GM20431 (cell line): Measurements from ENCODE around the gene PCCA.

ENCODE experiments used
- in situ Hi-C: fragments of 300-500 bp; cut with MseI, MboI; formaldehyde crosslinking; loops from one replicate; pipeline ENCODE4 v1.15.0; 2020; ENCODE audit warnings: low sequenced_read_pairs; ENCODE audit not compliant: unreplicated experiment

The PCCA gene

DNA sequence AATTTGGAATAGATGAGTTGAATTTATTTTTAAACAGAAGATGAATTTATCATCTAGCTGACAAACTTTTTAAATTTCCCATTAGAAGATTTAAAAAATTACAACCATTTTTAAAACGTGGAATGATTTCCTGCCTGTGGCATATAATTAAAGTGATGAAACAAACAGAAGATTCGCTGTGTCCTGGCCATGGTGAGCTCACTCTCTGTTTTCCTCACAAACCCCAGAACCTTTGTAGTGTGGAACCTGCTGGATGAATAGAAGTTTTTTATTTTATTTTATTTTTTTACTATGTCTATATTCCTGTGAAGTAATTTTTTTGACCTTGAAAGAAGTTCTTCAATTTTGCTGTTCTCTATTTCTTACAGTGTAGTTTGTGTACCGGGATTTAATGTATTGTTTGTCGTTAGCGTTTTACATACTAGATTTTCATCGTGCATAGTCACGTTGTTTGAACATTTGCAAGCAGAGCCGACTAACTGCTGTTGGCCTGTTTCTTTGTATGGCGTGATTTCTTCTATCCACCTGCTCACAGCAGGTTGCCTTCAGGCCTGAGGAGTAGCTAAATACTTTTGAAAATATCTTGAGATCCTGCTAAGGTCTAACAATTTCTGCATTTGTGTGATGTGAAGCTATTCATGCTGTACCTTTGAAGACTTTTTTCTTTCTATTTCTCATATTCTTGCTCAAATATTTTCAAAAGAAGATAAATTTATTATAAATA lies 350.5 kb downstream of the PCCA start:
- in situ Hi-C loops, result no loop called here

DNA sequence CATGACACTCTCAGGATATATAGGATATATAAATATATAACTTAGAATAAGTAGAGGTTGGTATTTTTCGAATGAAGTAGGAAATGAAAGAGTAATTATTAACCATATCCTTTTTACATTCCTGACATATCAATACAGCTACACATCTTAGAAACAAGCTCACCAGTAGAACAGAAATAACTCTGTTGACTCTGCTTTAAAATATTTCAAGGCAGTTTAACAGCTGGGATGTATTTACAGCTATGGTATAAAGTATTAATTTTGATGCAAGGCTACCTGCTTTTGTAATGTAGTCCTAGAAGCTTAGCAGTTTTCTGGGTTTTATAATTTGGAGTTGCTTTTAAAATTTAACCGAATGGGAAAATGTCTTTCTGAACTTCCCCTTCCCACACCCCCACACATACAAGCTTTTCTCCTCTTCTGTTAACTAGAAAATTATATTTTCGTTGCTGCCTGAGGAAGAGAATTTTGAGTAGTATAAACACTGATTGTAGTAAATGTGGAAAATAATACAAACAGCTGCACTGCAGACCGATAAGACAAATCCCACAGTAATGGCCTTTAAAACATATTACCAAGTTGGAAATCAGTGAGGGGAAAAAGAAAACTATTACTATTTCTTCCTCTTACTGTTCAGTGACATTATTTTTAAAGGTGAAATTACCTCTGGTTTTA lies 352.0 kb downstream of the PCCA start:
- in situ Hi-C loops, result no loop called here

DNA sequence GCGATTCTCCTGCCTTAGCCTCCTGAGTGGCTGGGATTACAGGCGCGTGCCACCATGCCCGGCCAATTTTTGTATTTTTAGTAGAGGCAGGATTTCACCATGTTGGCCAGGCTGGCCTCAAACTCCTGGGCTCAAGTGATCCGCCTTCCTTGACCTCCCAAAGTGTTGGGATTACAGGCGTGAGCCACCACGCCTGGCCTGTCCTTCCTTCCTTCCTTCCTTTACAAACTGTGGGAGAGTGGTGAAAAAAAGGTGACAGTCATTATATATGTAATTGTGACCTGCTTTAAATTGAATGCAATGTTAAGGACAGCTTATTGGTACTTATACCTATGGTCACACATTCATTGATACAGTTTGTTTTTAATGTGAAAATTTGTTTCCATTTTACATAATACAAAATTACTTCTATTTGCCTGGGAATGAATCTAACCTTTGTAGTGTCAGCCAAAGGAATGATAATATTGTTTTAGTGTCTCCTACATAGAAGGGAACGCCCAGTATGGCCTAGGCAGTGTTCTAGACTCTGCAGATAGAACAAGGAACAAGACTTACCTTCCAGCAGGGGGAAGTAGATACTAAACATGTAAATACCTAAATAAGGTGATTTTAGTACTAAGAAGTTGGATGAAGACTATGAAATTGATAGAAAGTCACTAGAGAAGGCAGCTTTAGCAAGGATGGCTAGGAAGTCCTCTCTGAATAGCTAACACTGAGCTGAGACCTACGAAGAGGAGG lies 353.4 kb downstream of the PCCA start:
- in situ Hi-C loops, result no loop called here

DNA sequence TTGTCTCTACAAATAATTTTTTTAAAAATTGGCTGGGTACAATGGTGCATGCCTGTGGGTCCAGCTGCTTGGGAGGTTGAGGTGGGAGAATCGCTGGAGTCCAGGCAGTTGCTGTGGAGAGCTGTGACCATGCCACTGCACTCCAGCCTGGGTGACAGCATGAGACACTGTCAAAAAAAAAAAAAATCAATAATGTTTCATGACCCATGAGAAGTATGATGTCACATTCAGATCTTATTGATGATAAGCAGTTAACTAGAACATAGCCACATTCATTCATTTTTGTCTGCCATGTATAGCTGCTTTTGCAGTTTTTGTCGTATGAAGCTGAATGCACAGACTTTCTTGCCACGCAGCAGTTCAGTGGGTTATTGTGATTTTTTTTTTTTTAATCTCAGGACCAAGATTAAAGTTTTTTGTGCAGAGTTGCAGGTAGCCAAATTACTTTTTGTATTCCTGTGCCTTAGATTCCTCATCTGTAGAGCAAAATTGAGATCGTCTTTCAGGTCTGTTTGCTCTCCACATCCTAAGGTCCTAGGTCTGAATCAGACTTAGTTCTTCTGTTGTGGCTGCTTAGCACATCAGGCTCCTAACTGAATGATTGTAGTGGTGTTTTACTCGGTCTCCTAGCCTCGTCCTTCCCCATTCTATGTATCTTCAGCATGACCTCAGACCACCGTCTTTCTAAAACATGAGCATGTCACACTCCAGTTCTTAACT lies 354.5 kb downstream of the PCCA start:
- in situ Hi-C loops, result no loop called here

DNA sequence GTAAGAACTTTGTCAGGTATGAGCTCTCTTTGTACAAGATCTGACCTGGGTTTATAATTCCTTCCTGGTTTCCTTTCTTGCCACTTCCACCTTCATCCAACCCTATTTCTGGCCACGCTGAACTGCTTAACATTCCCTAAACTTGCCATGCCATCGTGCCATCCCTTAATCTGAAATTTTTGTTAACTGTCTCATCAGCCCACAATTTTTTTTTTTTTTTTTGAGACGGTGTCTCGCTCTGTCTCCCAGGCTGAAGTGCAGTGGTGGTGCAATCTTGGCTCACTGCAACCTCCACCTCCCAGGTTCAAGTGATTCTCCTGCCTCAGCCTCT lies 355.1 kb downstream of the PCCA start:
- in situ Hi-C loops, result no loop called here

DNA sequence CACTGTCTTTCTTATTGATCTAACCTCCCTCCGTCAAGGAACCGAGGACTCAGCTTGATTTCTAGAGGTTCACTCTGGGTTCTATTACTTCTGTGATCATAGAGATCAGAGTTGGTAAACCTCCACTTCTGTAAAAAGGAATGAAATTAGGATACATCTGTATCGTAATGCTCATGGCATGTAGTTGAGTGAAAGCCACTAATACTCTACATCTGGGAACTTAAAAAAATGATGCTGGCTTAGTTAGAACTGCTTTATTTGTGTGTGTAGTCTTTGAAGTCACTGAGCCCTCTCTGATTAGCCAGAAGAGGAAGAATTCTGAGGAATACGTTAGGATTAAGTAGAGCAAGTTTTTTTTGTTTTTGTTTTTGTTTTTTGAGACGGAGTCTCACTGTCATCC lies 358.9 kb downstream of the PCCA start:
- in situ Hi-C loops, result no loop called here

DNA sequence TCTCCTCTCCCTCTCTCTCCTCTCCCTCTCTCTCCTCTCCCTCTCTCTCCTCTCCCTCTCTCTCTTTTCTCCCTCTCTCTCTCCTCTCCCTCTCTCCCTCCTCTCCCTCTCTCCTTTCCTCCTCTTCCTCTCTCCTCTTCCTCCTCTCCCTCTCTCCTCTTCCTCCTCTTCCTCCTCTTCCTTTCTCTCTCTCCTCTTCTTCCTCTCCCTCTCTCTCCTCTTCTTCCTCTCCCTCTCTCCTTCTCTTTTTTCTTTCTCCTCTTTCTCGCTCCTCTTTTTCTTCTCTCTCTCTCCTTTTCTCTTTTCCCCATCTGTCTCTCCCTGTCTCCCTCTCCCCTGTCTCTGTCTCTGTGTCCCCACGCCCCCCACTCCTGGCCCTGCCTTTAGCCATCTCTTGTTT lies 363.0 kb downstream of the PCCA start:
- in situ Hi-C loops, result no loop called here

DNA sequence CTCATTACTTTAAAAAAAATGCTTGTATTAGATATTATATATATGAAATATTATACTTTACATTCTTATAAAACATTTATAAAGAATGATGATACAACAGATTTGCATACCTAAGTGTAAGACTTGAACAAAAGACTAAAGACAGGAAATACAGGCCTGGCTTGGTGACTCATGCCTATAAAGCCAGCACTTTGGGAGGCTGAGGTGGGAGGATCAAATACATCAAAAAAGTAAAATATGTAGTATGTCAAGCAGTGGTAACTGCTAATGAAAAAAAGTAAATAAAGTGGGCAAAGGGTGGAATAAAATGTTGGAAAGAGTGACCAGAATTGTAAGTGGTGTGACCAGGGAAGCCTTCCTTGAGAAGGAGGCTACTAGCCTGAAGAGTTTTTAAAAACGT lies 366.0 kb downstream of the PCCA start:
- in situ Hi-C loops, result no loop called here

DNA sequence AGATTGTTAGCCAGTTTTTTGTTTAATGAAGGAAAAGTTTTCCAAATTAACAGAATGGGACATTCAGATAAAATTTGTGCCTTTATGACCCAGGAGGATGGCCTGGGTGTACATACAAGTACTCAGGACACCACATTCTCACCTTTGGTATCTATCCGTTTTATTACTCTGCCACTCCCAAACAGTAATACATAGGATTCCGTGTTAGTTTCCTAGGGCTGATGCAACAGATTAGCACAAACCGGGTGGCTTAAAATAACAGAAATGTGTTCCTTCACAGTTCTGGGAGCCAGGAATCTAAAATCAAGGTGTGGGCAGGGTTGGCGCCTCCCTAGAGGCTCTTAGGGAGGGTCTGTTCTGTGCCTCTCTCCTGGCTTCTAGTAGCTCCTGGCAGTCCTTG lies 369.8 kb downstream of the PCCA start:
- in situ Hi-C loops, result no loop called here

DNA sequence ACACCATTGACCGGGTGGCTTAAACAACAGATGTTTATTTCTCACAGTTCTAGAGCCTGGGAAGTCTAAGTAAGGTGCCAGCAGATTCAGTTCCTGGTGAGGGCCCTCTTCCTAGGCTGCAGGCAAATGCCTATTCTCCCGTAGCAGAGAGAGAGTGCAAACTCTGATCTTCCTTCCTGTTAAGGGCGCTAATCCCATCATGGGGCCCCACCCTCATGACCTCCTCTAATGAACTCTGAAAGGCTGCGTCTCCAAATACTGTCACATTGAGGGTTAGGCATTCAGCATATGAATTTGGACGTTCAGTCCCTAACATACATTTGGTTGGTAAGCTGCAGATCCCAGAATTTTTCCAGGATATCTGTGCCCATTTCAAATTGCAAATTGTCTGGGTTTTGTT lies 370.9 kb downstream of the PCCA start:
- in situ Hi-C loops, result no loop called here

DNA sequence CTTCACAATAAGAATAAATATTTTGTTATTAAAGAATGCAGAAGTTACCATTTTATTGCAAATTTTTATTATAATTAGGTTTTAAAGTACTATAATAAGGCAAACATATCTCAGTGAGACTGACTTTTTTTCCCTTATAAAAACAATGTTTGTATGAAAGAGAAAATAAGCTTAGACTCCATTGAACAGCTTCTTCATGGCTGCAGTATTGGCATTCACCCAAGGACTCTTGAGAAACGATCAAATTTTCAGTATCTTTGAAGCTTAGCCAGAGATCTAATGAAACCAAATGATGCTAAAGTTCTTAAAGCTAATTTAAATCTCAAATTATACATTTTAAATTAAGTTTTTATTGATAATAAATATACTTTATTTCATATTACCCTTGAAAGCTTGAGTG lies 371.4 kb downstream of the PCCA start:
- in situ Hi-C loops, result no loop called here

DNA sequence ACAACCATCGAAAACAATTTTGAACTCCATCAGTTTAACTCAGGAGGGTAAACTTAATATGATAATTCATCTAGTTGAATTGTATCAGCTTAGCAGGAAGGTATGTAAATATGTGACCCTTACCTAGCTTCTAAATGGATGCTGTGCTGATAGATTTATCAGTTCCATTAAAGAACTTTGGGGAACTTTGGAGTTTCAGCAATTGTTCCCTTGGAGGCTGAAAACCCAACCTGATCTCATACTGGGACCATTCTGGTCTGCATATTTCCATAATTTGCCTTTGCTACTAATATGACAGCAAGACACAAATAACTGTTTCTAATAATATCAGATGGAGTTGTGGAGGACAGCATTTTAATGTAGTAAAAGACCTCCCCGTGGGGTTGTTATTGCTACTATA lies 371.9 kb downstream of the PCCA start:
- in situ Hi-C loops, result no loop called here

DNA sequence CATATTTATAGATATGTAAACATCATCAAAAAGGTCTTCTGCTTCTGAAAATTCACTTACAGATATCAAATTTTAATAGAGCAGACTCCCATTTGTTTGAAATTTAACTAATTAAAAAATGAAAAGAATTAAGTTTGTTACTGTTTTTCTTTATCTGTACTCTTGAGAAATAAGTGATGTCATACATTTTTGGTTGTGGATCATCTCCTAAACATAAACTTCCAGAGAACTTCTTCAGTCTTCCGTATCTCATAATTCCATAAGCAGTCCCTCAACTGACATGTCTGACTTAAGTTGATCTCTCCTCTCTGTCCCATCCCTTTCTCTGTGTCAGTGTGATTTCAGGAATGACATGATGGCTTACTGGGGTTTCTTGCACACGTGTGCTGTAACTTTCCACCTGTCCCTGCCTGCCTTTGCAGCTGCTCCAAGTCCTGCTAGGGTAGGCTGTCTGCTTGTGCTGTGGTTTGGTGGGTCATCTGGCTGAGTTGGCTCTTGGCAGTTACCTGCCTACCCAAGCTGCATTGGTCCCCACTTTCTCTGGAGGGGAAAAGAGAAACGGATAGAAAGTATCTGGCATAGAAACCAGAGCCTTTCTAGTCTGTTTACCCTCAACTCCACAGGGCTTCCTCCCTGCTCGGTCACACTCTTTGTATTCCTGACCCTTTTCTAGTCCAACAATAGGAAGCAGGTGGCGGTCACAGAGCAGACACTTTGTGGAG lies 372.6 kb downstream of the PCCA start:
- in situ Hi-C loops, result no loop called here

DNA sequence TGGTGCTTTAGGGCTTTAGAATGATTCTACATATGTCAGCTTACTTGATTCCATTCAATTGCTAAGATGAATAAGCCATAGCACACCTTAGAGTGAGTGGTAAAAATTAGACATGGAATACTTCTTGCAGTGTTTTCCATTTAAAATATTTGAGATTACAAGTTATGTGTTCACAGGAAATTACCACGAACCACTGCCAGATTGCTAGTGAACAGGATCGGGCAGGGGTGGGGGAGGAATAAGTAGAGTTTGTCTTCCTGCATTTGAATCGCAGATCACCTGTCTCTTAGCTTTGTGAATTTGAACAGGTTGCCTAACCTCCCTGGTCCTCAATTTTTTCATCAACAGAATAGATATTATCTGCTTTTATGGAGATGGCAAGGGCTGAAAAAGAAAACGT lies 375.1 kb downstream of the PCCA start:
- in situ Hi-C loops, result no loop called here

DNA sequence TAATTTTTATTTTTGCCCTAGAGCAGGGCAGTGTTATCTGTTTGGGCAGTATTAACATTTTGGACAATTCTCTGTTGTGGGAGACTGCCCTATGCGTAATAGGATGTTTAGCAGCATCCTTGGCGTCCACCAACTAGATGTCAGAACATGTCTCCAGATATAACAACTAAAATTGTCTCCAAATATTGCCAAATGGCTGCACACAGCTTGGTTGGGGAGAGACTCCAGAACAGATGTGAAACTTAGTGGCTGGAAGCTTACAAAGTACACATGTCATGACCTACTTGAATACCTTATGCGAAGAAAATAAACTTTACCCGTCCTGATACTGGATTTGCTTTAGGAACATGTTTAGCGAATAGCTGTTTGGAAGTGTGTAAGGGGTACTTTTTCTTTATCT lies 376.7 kb downstream of the PCCA start:
- in situ Hi-C loops, result no loop called here

DNA sequence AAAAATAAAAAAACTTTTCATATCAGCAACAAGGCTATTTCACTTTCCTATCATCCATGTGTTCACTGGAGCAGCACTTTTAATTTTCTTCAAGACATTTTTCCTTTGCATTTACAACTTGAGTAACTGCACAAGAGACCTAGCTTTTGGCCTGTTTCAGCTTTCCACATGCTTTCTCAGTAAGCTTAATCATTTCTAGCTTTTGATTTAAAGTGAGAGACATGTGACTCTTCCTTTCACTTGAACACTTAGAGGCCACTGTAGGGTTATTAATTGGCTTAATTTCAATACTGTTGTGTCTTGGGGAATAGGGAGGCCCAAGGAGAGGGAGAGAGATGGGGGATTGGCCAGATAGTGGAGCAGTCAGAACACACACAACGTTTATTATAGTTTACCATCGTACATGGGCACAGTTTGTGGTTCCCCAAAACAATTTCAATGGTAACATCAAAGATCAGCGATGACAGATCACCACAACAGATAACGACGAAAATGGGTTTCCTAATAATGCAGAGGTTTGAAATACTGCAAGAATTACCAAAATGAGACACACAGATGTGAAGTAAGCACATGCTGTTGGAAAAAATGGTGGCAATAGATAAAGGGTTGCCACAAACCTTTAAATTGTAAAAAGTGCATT lies 382.1 kb downstream of the PCCA start:
- in situ Hi-C loops, result no loop called here

DNA sequence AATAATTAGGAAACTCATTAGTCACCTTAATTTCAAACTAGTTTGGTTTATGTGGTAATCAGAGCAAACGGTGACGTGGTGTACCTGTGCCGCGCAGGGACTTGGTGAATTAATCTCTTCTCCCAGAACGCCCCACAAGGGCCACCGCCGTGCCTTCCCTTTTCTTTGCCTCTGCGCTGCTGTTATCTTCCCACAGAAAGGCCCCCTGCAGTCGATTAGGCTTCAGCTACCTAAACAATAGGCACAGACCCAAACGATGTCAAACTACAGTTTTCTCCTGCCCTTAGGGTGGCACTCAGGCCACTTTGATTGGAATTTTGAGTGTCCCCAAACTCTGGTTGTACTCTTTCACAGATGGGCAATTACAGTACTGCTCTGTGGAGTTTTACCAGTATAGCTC lies 384.2 kb downstream of the PCCA start:
- in situ Hi-C loops, result no loop called here

DNA sequence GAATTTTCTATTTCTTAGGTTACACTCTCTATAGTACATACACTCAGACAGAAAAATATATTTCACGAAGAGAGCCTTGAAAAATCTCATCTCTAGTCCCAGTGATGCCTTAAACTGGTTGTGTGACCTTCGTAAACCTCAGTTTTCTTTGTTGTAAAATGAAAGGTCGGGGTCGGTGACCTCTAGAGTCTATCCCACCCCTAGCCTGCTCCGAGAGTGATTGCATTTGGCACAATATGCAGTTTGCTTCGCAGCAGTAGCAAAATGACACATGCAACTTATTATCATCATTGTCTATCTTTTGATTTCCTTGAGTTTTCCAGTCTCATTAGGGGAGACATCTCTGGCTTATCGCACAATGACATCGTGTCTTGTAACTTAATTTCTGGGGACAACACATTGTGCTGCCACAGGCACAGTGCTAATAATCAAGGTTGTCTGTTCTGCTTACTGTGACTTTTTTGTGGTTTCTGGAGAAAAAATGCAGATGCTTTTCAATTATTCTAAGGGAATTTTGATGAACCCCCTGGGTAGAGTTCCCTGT lies 384.7 kb downstream of the PCCA start:
- in situ Hi-C loops, result no loop called here

DNA sequence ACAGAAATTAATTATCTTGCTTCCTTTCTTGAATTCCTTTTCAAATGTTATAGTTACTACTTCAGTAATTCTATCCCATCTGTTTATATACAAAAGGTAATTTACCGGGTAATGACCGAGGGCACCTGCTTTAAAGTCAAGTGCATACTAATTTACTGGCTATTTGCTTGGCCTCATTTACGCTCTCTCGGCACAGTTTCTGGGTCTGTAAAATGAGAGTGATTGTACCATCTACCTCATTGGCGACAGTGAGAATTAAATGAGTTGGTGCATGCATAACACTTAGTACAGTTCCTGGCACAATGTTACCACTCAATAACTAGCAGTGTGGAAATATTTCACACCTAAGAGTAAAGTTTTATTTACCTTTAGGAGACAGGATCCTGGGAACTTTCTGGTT lies 388.1 kb downstream of the PCCA start:
- in situ Hi-C loops, result no loop called here
